ENCODE measurements around the gene NEMF. TPM values are rescaled to one million over a fixed set of nuclear protein-coding genes. Genes with fewer than 3 reads are reported as not detected.

The NEMF gene
- total RNA-seq, 1 experiment from 2014 or later, result 57.7 TPM

GRCh38 chr14:49881350-49882001, 28.9 kb upstream of the NEMF start:
- H3K9me3 ChIP-seq (ENCODE audit: control insufficient read depth in 1 of 2, insufficient read depth in 1 of 2, low read depth in 1 of 2, low read length in 2 of 2), result no peaks in the 10 kb centered on the region
- no peak overlapping the region for H3K4me3 ChIP-seq (replicated peaks in 1 of 2; ENCODE audit: low read depth in 1 of 2, low read length in 2 of 2)
- H3K4me1 ChIP-seq (ENCODE audit: control insufficient read depth in 1 of 2, insufficient read depth in 2 of 2, low read length in 2 of 2), result peaks cover 18 to 49% of the 10 kb centered on the region in 2 experiments
- BruUV-seq (replicated peaks), result no TSS peak
- ChIA-PET RAD21 (ENCODE audit: low non-redundant PET in 1 of 2, low total read pairs in 2 of 2, uncharacterized antibody in 2 of 2, unreplicated experiment in 2 of 2) (interaction anchor here in 1 of 2 experiments (0.6 kb wide), 1 partner anchor 23 kb away, joined by 3 read pairs; no protein-coding TSS in a partner anchor), CTCF (interaction anchor here (0.6 to 1.3 kb wide), 3 partner anchors 11 to 72 kb away, joined by 3 to 5 read pairs (median 3); no protein-coding TSS in a partner anchor), POLR2A (interaction anchor here (1.0 to 1.3 kb wide), 3 partner anchors 13 to 122 kb away, joined by 3 to 5 read pairs (median 3); no protein-coding TSS in a partner anchor)
- H3K4me2 ChIP-seq (ENCODE audit: low read length), result peak overlapping the region; percentile 67; the same call in 1 of the 2 replicates
- no peaks in the 10 kb centered on the region for H4K20me1 ChIP-seq (ENCODE audit: insufficient read depth)
- DNase-seq (ENCODE audit: low read depth, low spot score), result no peak
- peak overlapping the region; percentile 88 for H2AFZ ChIP-seq (ENCODE audit: low read depth, low read length, poor library complexity, severe bottlenecking)
- no peaks in the 10 kb centered on the region for H3K27me3 ChIP-seq (ENCODE audit: insufficient read depth, low read length)
- H3K9me2 ChIP-seq (ENCODE audit: insufficient read depth), result no peaks in the 10 kb centered on the region
- H3K27ac ChIP-seq (ENCODE audit: low read depth, low read length), result no peak overlapping the region
- no peaks in the 10 kb centered on the region for H3K79me2 ChIP-seq (ENCODE audit: insufficient read depth, low read length)
- intact Hi-C loops (cut with micrococcal nuclease), result no loop called here
- ATAC-seq, result no peak
- H3K9ac ChIP-seq (ENCODE audit: low read length), result no peak overlapping the region
- TF ChIP-seq ZNF274 (IDR thresholded peaks at IDR 0.05; ENCODE audit: low read depth, low read length) (no peak), TCF7L2 (IDR thresholded peaks at IDR 0.05; ENCODE audit: borderline replicate concordance, extremely low read depth, insufficient read depth, insufficient read length) (no peak), ZFX (IDR thresholded peaks at IDR 0.05) (no peak), SP1 (IDR thresholded peaks at IDR 0.05; ENCODE audit: low read depth) (no peak), EZH2phosphoT487 (IDR thresholded peaks at IDR 0.05; ENCODE audit: borderline replicate concordance) (no peak), CEBPB (IDR thresholded peaks at IDR 0.05; ENCODE audit: low read depth) (no peak), RAD21 (IDR thresholded peaks at IDR 0.05; ENCODE audit: low read depth) (no peak), POLR2AphosphoS5 (IDR thresholded peaks at IDR 0.05; ENCODE audit: low read depth, low read length) (no peak)
- TF ChIP-seq, protein P1, sequence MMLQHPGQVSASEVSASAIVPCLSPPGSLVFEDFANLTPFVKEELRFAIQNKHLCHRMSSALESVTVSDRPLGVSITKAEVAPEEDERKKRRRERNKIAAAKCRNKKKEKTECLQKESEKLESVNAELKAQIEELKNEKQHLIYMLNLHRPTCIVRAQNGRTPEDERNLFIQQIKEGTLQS (IDR thresholded peaks at IDR 0.05), result no peak
- TF ChIP-seq, protein P2, sequence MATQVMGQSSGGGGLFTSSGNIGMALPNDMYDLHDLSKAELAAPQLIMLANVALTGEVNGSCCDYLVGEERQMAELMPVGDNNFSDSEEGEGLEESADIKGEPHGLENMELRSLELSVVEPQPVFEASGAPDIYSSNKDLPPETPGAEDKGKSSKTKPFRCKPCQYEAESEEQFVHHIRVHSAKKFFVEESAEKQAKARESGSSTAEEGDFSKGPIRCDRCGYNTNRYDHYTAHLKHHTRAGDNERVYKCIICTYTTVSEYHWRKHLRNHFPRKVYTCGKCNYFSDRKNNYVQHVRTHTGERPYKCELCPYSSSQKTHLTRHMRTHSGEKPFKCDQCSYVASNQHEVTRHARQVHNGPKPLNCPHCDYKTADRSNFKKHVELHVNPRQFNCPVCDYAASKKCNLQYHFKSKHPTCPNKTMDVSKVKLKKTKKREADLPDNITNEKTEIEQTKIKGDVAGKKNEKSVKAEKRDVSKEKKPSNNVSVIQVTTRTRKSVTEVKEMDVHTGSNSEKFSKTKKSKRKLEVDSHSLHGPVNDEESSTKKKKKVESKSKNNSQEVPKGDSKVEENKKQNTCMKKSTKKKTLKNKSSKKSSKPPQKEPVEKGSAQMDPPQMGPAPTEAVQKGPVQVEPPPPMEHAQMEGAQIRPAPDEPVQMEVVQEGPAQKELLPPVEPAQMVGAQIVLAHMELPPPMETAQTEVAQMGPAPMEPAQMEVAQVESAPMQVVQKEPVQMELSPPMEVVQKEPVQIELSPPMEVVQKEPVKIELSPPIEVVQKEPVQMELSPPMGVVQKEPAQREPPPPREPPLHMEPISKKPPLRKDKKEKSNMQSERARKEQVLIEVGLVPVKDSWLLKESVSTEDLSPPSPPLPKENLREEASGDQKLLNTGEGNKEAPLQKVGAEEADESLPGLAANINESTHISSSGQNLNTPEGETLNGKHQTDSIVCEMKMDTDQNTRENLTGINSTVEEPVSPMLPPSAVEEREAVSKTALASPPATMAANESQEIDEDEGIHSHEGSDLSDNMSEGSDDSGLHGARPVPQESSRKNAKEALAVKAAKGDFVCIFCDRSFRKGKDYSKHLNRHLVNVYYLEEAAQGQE (IDR thresholded peaks at IDR 0.05; ENCODE audit: low read depth), result no peak
- H3K36me3 ChIP-seq (ENCODE audit: control insufficient read depth in 1 of 2, insufficient read depth in 2 of 2, low read length in 2 of 2), result no peaks in the 10 kb centered on the region
